ENCODE measurements around the gene ARNT2.

DNA sequence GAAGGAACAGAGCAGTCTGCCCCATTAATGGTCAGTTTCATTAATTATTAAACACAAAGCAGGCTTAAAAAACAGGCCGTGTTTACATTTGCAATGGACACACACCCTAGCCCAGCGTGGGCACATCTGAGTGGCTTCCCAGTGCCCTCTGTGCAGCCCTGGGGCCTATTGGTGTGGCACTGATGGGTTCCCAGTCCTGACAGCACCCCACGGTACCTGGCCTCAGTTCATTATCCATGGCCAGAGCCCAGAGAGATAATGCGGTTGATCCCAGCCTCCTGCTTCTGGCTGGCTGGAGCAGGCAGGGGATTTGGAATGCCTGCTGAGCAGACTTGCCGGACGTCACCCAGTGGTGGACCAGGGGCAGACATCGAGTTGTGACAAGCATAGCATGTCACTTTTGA lies 180.4 kb downstream of the ARNT2 start:
- no peak for TF ChIP-seq GATA2 (IDR thresholded peaks at IDR 0.05; ENCODE audit: low read depth, low read length)
- TF ChIP-seq GATA3 (IDR thresholded peaks at IDR 0.05; ENCODE audit: low read depth, low read length), result no peak
